SKM-1 treated with dmso at 0.1 percent for 144 hours (cell line): ENCODE measurements around the gene RDH5.

ENCODE experiments used
- DNase-seq: peaks from one replicate; lab custom pipeline; 2025; ENCODE audit not compliant: unreplicated experiment; lab: John Stamatoyannopoulos, UW

The RDH5 gene, protein sequence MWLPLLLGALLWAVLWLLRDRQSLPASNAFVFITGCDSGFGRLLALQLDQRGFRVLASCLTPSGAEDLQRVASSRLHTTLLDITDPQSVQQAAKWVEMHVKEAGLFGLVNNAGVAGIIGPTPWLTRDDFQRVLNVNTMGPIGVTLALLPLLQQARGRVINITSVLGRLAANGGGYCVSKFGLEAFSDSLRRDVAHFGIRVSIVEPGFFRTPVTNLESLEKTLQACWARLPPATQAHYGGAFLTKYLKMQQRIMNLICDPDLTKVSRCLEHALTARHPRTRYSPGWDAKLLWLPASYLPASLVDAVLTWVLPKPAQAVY

GRCh38 chr12:55720071-55720564 is at the start of gene RDH5:
TSS of gene RDH5 (plus strand) at chr12:55720393. CDS start at chr12:55721185, 792 bp downstream.
- no peak for DNase-seq

- DNase-seq = no peak
Observed at GRCh38 chr12:55671746-55672145, 48.4 kb upstream of the RDH5 start.

DNA sequence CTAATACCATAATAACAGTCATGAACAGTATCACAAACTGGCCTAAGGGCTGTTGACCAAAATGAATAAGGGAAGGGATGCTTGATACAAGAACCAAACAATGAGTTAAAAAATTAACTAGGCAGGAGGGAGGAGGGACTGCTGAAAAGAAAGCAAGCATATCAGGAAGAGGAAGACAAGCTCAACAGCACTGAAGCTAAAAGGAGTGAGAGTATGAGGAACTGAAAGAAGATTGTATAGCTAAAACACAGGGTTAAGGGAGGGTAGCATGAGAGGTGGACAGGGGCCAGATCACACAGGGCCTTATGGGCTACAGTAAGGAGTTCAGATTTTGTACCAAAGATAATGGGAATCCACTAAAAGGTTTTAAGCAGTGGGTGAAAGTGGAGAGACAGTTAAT is 46.6 kb upstream of the RDH5 start:
- DNase-seq = peak; percentile 47

DNA sequence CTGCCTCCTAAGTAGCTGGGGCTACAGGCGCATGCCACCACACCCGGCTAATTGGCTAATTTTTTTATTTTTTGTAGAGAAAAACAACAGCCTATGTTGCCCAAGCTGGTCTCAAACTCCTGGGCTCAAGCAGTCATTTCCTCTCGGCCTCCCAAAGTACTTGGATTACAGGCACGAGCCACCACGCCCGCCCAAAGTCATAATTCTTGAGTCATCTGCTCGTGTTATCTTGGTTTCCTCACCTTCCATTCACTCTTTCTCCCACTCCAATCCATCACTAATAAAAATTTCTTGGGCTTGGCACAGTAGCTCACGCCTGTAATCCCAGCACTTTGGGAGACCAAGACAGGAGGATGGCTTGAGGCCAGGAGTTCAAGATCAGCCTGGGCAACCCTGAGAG is 44.5 kb upstream of the RDH5 start:
- no peak for DNase-seq

DNA sequence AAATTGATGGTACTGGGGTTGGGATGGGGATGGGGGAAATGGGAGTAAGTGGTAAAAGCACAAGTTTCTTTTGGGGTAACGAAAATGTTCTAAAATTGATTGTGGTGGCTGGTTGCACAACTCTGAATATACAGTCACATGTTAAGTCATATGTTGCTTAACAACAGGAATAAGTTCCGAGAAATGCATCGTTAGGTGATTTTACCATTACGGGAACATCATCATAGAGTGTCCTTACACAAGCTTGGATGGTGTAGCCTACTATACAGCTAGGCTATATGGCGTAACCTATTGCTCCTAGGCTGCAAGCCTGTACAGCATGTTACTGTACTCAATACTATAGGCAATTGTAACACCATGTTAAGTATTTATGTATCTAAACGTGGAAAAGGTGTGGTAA is 43.5 kb upstream of the RDH5 start:
- DNase-seq = peak; percentile 30

DNA sequence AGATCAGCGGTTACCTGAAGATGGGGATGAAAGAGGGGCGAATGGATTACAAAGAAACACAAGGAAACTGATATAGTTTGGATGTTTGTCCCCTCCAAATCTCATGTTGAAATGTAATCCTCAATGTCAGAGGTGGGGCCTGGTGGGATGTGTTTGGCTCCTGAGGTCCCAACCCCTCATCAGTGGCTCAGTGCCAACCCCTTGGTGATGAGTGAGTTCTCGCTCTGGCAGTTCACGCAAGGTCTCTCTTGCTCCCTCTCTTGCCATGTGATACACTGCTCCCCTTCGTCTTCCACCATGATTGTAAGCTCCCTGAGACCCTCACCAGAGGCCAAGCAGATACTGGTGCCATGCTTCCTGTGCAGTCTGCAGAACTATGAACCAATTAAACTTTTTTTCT is 40.5 kb upstream of the RDH5 start:
- no peak for DNase-seq

DNA sequence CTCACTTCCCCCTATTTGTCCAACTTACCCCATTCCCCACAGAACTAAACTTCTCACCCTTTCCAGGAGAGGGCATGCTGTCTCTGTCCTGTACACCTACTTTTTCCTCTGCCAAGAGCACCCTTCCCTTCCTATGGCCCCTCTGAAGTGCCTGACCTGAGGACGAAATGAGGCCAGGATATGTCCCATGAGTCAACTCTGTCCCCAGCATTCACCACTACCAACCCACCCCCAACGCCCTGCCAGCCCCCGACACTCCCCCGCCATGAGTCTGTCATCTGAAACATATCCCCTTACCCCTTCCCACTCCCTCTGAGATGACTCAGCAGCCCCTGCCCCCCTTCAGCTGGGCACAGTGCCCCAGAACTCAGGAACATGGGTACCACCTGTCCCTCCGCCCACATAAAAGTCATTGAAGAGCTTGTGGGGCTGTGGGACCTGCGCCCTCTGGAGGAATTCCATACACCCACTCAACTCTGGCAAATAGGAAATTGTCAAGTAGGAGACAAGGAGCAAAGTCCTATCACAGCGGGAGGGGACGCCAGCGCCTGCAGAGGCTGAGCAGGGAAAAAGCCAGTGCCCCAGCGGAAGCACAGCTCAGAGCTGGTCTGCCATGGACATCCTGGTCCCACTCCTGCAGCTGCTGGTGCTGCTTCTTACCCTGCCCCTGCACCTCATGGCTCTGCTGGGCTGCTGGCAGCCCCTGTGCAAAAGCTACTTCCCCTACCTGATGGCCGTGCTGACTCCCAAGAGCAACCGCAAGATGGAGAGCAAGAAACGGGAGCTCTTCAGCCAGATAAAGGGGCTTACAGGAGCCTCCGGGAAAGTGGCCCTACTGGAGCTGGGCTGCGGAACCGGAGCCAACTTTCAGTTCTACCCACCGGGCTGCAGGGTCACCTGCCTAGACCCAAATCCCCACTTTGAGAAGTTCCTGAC is 38.8 kb upstream of the RDH5 start:
- peak; percentile 39 for DNase-seq

GRCh38 chr12:55682087-55682796 is 38.0 kb upstream of the RDH5 start:
- no peak for DNase-seq

DNA sequence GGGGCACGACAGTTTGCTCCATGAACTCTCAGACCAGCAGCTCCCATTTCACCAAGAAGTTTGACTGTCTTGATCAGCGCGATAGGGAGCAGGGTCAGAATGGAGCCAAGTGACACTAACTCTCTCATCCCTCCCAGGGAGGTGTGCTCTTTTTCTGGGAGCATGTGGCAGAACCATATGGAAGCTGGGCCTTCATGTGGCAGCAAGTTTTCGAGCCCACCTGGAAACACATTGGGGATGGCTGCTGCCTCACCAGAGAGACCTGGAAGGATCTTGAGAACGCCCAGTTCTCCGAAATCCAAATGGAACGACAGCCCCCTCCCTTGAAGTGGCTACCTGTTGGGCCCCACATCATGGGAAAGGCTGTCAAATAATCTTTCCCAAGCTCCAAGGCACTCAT is 36.5 kb upstream of the RDH5 start:
- DNase-seq = no peak

DNA sequence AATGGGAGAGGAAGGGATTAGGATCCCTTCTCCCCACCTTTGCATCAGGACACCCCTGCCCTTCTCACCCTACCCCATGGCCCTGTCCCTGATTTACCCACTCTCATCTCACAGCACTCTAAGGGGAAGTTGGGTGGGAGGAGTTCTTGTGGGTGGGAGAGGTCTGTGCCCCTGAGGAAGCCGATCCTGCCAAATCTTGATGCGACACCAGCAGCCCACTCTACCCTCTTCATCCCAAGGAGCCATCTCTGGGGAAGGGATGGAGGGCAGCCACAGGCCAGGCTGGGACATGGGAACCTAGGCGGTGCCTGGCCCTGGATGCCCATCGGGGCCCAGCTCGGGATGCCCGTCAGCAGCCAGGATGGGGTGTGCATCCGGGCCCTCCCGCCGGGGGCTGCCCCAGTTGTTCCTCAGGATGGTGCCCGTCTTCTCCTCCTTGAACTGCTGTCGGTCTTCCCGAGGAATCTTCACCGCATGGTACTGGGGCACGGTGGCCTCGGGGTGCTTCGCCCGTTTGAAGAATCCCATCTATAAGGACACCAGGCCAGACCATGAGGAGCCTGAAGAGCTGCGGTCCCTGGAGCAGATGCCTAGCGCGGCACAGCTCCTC is 35.3 kb upstream of the RDH5 start:
- DNase-seq = no peak

- no peak for DNase-seq
Observed at GRCh38 chr12:55685671-55686070, 34.5 kb upstream of the RDH5 start.

GRCh38 chr12:55686366-55687010 is 33.7 kb upstream of the RDH5 start:
- DNase-seq = no peak

- DNase-seq = no peak
Observed at GRCh38 chr12:55687746-55688145, 32.4 kb upstream of the RDH5 start.

- no peak for DNase-seq
Observed at GRCh38 chr12:55688716-55689655, 31.2 kb upstream of the RDH5 start.

DNA sequence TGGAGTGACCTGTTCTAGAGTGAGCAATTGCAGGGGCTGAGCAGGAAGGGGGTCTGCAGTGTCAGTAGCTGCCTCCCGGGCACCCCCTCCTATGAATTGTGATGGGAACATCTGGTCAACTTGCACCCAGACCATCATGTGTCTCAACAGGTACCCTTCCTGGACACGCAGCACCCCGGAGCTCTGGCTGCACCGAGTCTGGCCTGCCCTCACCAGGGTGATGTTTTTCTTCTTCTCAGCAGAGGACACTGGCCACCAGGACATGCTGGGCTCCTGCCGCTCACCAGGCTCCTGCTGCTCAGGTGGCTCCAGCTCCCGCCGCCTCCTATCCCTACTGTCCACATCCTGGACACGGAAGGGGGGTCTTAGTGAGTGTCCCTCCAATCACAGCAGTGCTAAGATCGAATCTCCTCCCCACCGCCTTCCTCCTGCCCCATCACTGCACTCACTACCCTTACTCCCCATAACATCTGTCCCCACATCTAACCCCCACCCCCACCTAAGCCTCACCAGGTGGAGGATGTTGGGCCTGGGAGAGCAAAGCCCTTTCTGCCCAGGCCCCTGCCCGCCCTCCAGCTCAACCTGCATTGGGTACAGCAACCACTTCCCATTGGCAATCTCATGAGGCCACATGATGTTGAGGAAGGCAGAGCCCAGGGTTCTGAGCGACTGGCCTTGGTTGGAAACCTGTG is 27.4 kb upstream of the RDH5 start:
- no peak for DNase-seq

DNA sequence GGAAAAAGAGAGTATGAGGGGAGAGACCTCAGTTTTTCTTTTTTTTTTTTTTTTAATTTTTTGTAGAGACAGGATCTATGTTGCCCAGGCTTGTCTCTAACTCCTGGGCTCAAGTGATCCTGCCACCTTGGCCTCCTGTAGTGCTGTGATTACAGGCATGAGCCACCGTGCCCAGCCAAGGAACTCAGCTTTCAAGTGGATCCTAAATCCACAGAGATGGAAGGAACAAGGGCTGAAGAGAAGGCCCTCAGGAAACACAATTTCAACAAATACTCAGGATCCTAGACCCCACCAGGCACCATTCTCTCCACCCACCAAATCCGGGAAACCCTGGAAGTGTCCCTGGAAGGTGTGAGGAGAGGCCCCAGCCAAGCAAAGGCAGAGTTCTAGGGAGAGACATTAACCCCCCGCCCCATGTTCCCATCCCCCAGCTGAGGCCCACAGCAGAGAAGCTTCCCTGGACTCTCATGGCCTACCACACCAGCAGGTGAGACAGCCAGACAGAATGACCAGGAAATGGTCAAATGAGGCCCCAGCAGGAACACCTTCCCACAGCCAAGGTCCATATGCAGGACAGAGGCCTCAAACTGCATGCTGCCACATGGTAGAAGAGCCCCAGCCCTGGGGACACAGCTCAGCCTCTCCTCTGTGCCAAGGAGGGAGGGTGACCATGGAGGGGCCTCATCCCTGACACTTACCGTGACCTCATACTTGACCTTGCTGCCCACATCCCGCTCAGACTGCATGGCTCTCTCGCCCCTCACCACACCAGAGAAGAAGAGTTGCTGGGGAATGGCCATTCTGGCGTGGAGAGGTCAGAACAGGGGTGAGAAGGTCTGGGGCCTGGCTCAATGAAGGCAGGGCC is 26.6 kb upstream of the RDH5 start:
- no peak for DNase-seq

GRCh38 chr12:55694188-55694515 is 26.0 kb upstream of the RDH5 start:
- no peak for DNase-seq

GRCh38 chr12:55694651-55695050 is 25.5 kb upstream of the RDH5 start:
- no peak for DNase-seq
